ENCODE measurements around the gene RIF1. TPM values are rescaled to one million over a fixed set of nuclear protein-coding genes. Genes with fewer than 3 reads are reported as not detected.

RIF1 gene
- total RNA-seq, 2 donors from 2014 or later = 22.6 to 38.2 TPM

GRCh38 chr2:151482171-151482725 is 72.5 kb downstream of the RIF1 start:
- 78 to 95% methylated on average over 4 of the region's 4 CpGs for WGBS, 2 donors
- intact Hi-C loops (cut with DNase I) = no loop called here
- Histone ChIP-seq H3K4me3 (no peak overlapping the region), H3K4me1 (no peaks in the 10 kb centered on the region), H3K27me3 (no peaks in the 10 kb centered on the region), H3K9me3 (no peaks in the 10 kb centered on the region), H3K36me3 (replicated peaks in 1 of 2; ENCODE audit: insufficient read depth in 1 of 2, low read depth in 2 of 2) (peaks cover 0 to 2% of the 10 kb centered on the region in 2 donors), H3K27ac (no peak overlapping the region)
- TF ChIP-seq POLR2A (IDR thresholded peaks at IDR 0.05) (no peak), CTCF (IDR thresholded peaks at IDR 0.05) (no peak)
- DNase-seq = no peak
- no peak for ATAC-seq

- no peaks in the 10 kb centered on the region for H3K27me3 ChIP-seq
- no peaks in the 10 kb centered on the region for H3K9me3 ChIP-seq
- H3K4me3 ChIP-seq = no peak overlapping the region
- no peak for ATAC-seq
- 54 to 92% methylated on average over 6 of the region's 6 CpGs for WGBS, 2 donors
- TF ChIP-seq CTCF (IDR thresholded peaks at IDR 0.05) (no peak), POLR2A (IDR thresholded peaks at IDR 0.05) (no peak)
- H3K36me3 ChIP-seq (replicated peaks in 1 of 2; ENCODE audit: insufficient read depth in 1 of 2, low read depth in 2 of 2) = peaks cover 0 to 2% of the 10 kb centered on the region in 2 donors
- H3K4me1 ChIP-seq = no peaks in the 10 kb centered on the region
- intact Hi-C loops (cut with DNase I) = no loop called here
- no peak for DNase-seq
- no peak overlapping the region for H3K27ac ChIP-seq
Measured at GRCh38 chr2:151483546-151483945, 73.8 kb downstream of the RIF1 start.

GRCh38 chr2:151484100-151484499 is 74.4 kb downstream of the RIF1 start:
- no peaks in the 10 kb centered on the region for H3K9me3 ChIP-seq
- H3K27ac ChIP-seq = no peak overlapping the region
- 66 to 70% methylated on average over 4 of the region's 4 CpGs for WGBS, 2 donors
- H3K4me3 ChIP-seq = no peak overlapping the region
- DNase-seq (peak in 2 of 4 donors; percentile 8 to 12), ATAC-seq (no peak)
- TF ChIP-seq POLR2A (IDR thresholded peaks at IDR 0.05) (no peak), CTCF (IDR thresholded peaks at IDR 0.05) (no peak)
- H3K27me3 ChIP-seq = no peaks in the 10 kb centered on the region
- H3K36me3 ChIP-seq (replicated peaks in 1 of 2; ENCODE audit: insufficient read depth in 1 of 2, low read depth in 2 of 2) = peaks cover 0 to 2% of the 10 kb centered on the region in 2 donors
- intact Hi-C loops (cut with DNase I) = no loop called here
- H3K4me1 ChIP-seq = no peaks in the 10 kb centered on the region

- no peaks in the 10 kb centered on the region for H3K9me3 ChIP-seq
- no peak for DNase-seq
- H3K36me3 ChIP-seq (replicated peaks in 1 of 2; ENCODE audit: insufficient read depth in 1 of 2, low read depth in 2 of 2) = peaks cover 0 to under 1% of the 10 kb centered on the region in 2 donors
- TF ChIP-seq CTCF (IDR thresholded peaks at IDR 0.05) (no peak), POLR2A (IDR thresholded peaks at IDR 0.05) (no peak)
- H3K27me3 ChIP-seq = no peaks in the 10 kb centered on the region
- no peak for ATAC-seq
- intact Hi-C loops (cut with DNase I) = no loop called here
- no peak overlapping the region for H3K27ac ChIP-seq
- H3K4me3 ChIP-seq = no peak overlapping the region
- H3K4me1 ChIP-seq = no peaks in the 10 kb centered on the region
- WGBS, 2 donors = 96% methylated on average over 1 of the region's 1 CpG
Measured at GRCh38 chr2:151486053-151486452, 76.4 kb downstream of the RIF1 start.

GRCh38 chr2:151490276-151490675 is 80.6 kb downstream of the RIF1 start:
- DNase-seq (no peak), ATAC-seq (no peak)
- 98% methylated on average over 9 of the region's 9 CpGs for WGBS, 2 donors
- Histone ChIP-seq H3K9me3 (no peaks in the 10 kb centered on the region), H3K4me3 (no peak overlapping the region), H3K4me1 (no peaks in the 10 kb centered on the region), H3K27me3 (no peaks in the 10 kb centered on the region), H3K36me3 (replicated peaks in 1 of 2; ENCODE audit: insufficient read depth in 1 of 2, low read depth in 2 of 2) (no peaks in the 10 kb centered on the region), H3K27ac (no peak overlapping the region)
- TF ChIP-seq POLR2A (IDR thresholded peaks at IDR 0.05) (no peak), CTCF (IDR thresholded peaks at IDR 0.05) (no peak)
- intact Hi-C loops (cut with DNase I) = no loop called here

Measured in body of pancreas (tissue), 4 donors.